B cell (primary cell): Measurements from ENCODE around the gene GRK5. TPM values are rescaled to one million over a fixed set of nuclear protein-coding genes. Genes with fewer than 3 reads are reported as not detected.

ENCODE experiments used
- ATAC-seq: fragments of 200-7000 bp; cut with Tn5 transposase; one replicate; pipeline ENCODE4 v1.10.0; 2021; ENCODE audit warnings: low read depth, mild to moderate bottlenecking, moderate number of reproducible peaks, moderate library complexity
- CTCF ChIA-PET: fragments of 350-600 bp; sonication (Branson Sonifier 250); formaldehyde crosslinking; loops from one replicate; lab custom pipeline; 2021; ENCODE audit warnings: antibody characterized with exemption, inconsistent platforms; lab: Charles Lee
- POLR2A ChIA-PET: fragments of 350-600 bp; sonication (Branson Sonifier 250); formaldehyde crosslinking; loops from one replicate; lab custom pipeline; 2021; ENCODE audit warnings: antibody characterized with exemption; lab: Charles Lee
- DNase-seq: peaks from one replicate; pipeline ENCODE4 v3.0.0; 2013
- H2AFZ ChIP-seq: 2 replicates; pipeline ENCODE4 v1.6.1; 2012; ENCODE audit warnings: mild to moderate bottlenecking, low read depth, low read length; ENCODE audit not compliant: insufficient read depth, poor library complexity, severe bottlenecking
- H3K27ac ChIP-seq, 2 donors: 1 replicate in 1 of 2; 2 replicates in 1 of 2; pipeline ENCODE4 v1.5.1; 2012 to 2013; ENCODE audit warnings: low read length in 2 of 2, mild to moderate bottlenecking in 2 of 2, moderate library complexity in 1 of 2
- H3K27me3 ChIP-seq, 4 experiments: fragments of 200-600 bp in 1 of 4; sonication (generic) in 1 of 4; replicated peaks in 1 of 4; 1 replicate in 2 of 4; 2 replicates in 2 of 4; pipeline versions ENCODE4 v1.6.1 to v1.7.0; 2013 to 2016; ENCODE audit warnings: low read length in 3 of 4, mild to moderate bottlenecking in 2 of 4, mixed read lengths in 1 of 4, moderate library complexity in 1 of 4; ENCODE audit not compliant: insufficient read depth in 4 of 4, control insufficient read depth in 3 of 4; ENCODE audit errors: control extremely low read depth in 1 of 4
- H3K36me3 ChIP-seq, 2 experiments: replicated peaks in 1 of 2; 1 replicate in 1 of 2; 2 replicates in 1 of 2; pipeline versions ENCODE4 v1.6.1 to v1.7.1; 2013; ENCODE audit warnings: low read length in 1 of 2; ENCODE audit not compliant: insufficient read depth in 2 of 2, control insufficient read depth in 1 of 2; ENCODE audit errors: control extremely low read depth in 1 of 2, extremely low read depth in 1 of 2
- H3K4me1 ChIP-seq, 2 donors: fragments of 200-600 bp in 1 of 2; sonication (generic) in 1 of 2; 1 replicate in 1 of 2; 2 replicates in 1 of 2; pipeline versions ENCODE4 v1.5.1 to v1.6.1; 2013 to 2017; ENCODE audit warnings: low read length in 2 of 2; ENCODE audit not compliant: control insufficient read depth in 2 of 2, insufficient read depth in 2 of 2
- H3K4me2 ChIP-seq: replicated peaks from 2 replicates; pipeline ENCODE3; 2012; ENCODE audit warnings: mild to moderate bottlenecking, low read depth, low read length; ENCODE audit not compliant: poor library complexity, severe bottlenecking
- H3K4me3 ChIP-seq, 5 experiments: fragments of 200-600 bp in 1 of 5; sonication (generic) in 1 of 5; 1 replicate in 3 of 5; 2 replicates in 2 of 5; pipeline versions ENCODE4 v1.5.1 to v1.7.0; 2011 to 2016; ENCODE audit warnings: low read length in 4 of 5, mild to moderate bottlenecking in 4 of 5, low read depth in 2 of 5, control low read depth in 1 of 5, moderate library complexity in 1 of 5; ENCODE audit not compliant: insufficient read depth in 1 of 5; ENCODE audit errors: control extremely low read depth in 1 of 5, extremely low read depth in 1 of 5
- H3K79me2 ChIP-seq: fragments of 200-600 bp; sonication (generic); one replicate; pipeline ENCODE4 v1.6.0; 2016; ENCODE audit warnings: low read length; ENCODE audit not compliant: control insufficient read depth, insufficient read depth
- H3K9ac ChIP-seq: fragments of 200-600 bp; sonication (generic); 2 replicates; pipeline ENCODE4 v1.6.1; 2017; ENCODE audit warnings: mild to moderate bottlenecking, low read length, moderate library complexity
- H3K9me3 ChIP-seq, 3 donors: one replicate each; pipeline versions ENCODE4 v1.6.1 to v1.7.1; 2013; ENCODE audit warnings: low read length in 2 of 3; ENCODE audit not compliant: control insufficient read depth in 2 of 3, insufficient read depth in 1 of 3; ENCODE audit errors: control extremely low read depth in 1 of 3
- H4K20me1 ChIP-seq: 2 replicates; pipeline ENCODE4 v1.6.0; 2012; ENCODE audit warnings: mild to moderate bottlenecking, low read length; ENCODE audit not compliant: insufficient read depth, control insufficient read depth, poor library complexity, severe bottlenecking
- H3K27ac Mint-ChIP-seq: one replicate; pipeline ENCODE4 v1.8.0; 2021; ENCODE audit warnings: mixed read lengths
- H3K27me3 Mint-ChIP-seq: one replicate; pipeline ENCODE4 v1.8.0; 2021; ENCODE audit warnings: mixed read lengths
- H3K4me1 Mint-ChIP-seq: one replicate; pipeline ENCODE4 v1.8.0; 2021; ENCODE audit warnings: mixed read lengths
- H3K4me3 Mint-ChIP-seq: one replicate; pipeline ENCODE4 v1.8.0; 2021; ENCODE audit warnings: mixed read lengths
- H3K9me3 Mint-ChIP-seq: one replicate; pipeline ENCODE4 v1.8.0; 2022; ENCODE audit warnings: mixed read lengths; ENCODE audit not compliant: insufficient read depth
- EZH2 ChIP-seq: IDR thresholded peaks from 2 replicates; pipeline ENCODE4 v1.6.1; 2012; ENCODE audit warnings: borderline replicate concordance, low read depth, mild to moderate bottlenecking, moderate library complexity, low read length; ENCODE audit not compliant: insufficient read depth, poor library complexity, severe bottlenecking
- WGBS: methylation state at CpG from one replicate; pipeline ENCODE4 v1.1.5; 2013; ENCODE audit warnings: missing lambda C conversion rate; ENCODE audit not compliant: insufficient coverage; 5-methylcytosine and 5-hydroxymethylcytosine counted together
- intact Hi-C: fragments of 100-400 bp; cut with micrococcal nuclease; formaldehyde crosslinking; loops from one replicate; pipeline ENCODE4 v1.10.0; 2022
- polyA plus RNA-seq: library from polyadenylated mRNA; depleted of rRNA; stranded (reverse); fragments of >200 nt; gene quantifications from 2 replicates; pipeline ENCODE4 v1.2.3, GENCODE V29; 2012
- total RNA-seq, 2 donors: library from RNA; stranded (reverse); fragments of 120-200 nt in 1 of 2; gene quantifications; 1 replicate in 1 of 2; 2 replicates in 1 of 2; pipeline versions ENCODE4 v1.2.3 to v1.2.4, GENCODE V29; 2013 to 2022
- TF ChIP-seq, protein P1 (sequence below): fragments of 200-600 bp; IDR thresholded peaks from one replicate; pipeline ENCODE4 v1.8.0; 2022; ENCODE audit warnings: antibody characterized with exemption, mild to moderate bottlenecking

Gene GRK5
- total and polyA plus RNA-seq, 2 donors (not counting 1 experiment from before 2014, with no cell fraction given): 21.9 to 54.8 TPM

DNA sequence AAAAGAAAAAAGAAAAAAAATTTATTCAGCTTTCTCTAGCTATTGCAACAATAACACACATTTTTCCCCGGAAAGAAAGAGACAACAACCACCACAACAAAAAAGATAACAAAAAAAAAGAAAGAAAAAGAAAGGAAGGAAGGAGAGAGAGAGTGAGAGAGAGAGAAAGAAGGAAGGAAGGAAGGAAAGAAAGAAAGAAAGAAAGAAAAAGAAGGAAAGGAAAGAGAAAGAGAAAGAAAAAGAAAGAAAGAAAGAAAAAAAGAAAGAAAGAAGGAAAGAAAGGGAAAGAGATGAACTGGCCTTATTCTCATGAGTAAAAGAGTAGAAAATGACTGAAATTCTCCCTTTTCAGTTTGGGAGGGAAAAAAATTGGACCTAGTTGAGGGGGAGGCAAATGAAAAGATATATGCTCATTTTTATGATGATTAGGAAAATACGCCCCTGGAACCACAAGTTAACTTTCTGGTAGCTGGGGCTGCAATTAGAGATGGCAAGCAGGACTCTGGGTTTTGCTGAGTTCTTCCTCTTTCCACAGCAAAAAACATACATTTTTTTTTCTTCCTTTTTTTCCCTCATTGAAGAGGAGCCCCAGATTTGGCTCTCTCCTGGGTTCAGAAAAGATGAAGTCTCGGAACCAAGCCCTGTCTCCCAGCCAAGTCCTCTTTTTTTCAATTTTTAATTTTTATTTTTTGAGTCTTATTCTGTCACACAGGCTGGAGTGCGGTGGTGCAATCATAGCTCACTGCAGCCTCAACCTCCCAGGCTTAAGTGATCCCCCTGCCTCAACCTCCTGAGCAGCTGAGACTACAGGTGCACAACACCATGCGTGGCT lies 16.2 kb upstream of the GRK5 start:
- H4K20me1 ChIP-seq: no peaks in the 10 kb centered on the region
- H3K79me2 ChIP-seq: no peaks in the 10 kb centered on the region
- TF ChIP-seq EZH2: no peak
- TF ChIP-seq, protein P1, sequence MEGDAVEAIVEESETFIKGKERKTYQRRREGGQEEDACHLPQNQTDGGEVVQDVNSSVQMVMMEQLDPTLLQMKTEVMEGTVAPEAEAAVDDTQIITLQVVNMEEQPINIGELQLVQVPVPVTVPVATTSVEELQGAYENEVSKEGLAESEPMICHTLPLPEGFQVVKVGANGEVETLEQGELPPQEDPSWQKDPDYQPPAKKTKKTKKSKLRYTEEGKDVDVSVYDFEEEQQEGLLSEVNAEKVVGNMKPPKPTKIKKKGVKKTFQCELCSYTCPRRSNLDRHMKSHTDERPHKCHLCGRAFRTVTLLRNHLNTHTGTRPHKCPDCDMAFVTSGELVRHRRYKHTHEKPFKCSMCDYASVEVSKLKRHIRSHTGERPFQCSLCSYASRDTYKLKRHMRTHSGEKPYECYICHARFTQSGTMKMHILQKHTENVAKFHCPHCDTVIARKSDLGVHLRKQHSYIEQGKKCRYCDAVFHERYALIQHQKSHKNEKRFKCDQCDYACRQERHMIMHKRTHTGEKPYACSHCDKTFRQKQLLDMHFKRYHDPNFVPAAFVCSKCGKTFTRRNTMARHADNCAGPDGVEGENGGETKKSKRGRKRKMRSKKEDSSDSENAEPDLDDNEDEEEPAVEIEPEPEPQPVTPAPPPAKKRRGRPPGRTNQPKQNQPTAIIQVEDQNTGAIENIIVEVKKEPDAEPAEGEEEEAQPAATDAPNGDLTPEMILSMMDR: no peak
- peaks cover 11% of the 10 kb centered on the region for H3K4me1 Mint-ChIP-seq
- H3K4me3 Mint-ChIP-seq: no peak overlapping the region
- H3K4me2 ChIP-seq: no peak overlapping the region
- DNase-seq (no peak), ATAC-seq (no peak)
- H3K9me3 Mint-ChIP-seq: no peaks in the 10 kb centered on the region
- no peak overlapping the region for H2AFZ ChIP-seq
- WGBS: 17% methylated on average over 2 of the region's 5 CpGs
- H3K27ac ChIP-seq: no peak overlapping the region
- H3K27me3 Mint-ChIP-seq: no peaks in the 10 kb centered on the region
- H3K27ac Mint-ChIP-seq: no peak overlapping the region
- POLR2A ChIA-PET: no interaction called here
- no peaks in the 10 kb centered on the region for H3K27me3 ChIP-seq
- CTCF ChIA-PET: interaction anchor here (1.0 to 3.1 kb wide), 4 partner anchors 8 to 298 kb away, joined by 3 to 11 read pairs (median 4); no protein-coding TSS in a partner anchor
- no peak overlapping the region for H3K9ac ChIP-seq
- no peak overlapping the region for H3K4me3 ChIP-seq
- no peaks in the 10 kb centered on the region for H3K36me3 ChIP-seq
- H3K9me3 ChIP-seq: no peaks in the 10 kb centered on the region
- H3K4me1 ChIP-seq: peaks cover 8 to 10% of the 10 kb centered on the region in 2 donors
- intact Hi-C loops: no loop called here

- H3K4me3 Mint-ChIP-seq: no peak overlapping the region
- no peak overlapping the region for H3K27ac Mint-ChIP-seq
- intact Hi-C loops: no loop called here
- Histone ChIP-seq H3K9ac (no peak overlapping the region), H3K36me3 (no peaks in the 10 kb centered on the region), H3K79me2 (no peaks in the 10 kb centered on the region), H3K4me2 (no peak overlapping the region), H3K4me3 (no peak overlapping the region), H2AFZ (no peak overlapping the region), H3K27ac (no peak overlapping the region), H3K4me1 (peaks cover 8 to 10% of the 10 kb centered on the region in 2 donors), H4K20me1 (no peaks in the 10 kb centered on the region), H3K27me3 (no peaks in the 10 kb centered on the region), H3K9me3 (no peaks in the 10 kb centered on the region)
- no peaks in the 10 kb centered on the region for H3K27me3 Mint-ChIP-seq
- WGBS: 64% methylated on average over 2 of the region's 4 CpGs
- ATAC-seq (no peak), DNase-seq (no peak)
- no peaks in the 10 kb centered on the region for H3K9me3 Mint-ChIP-seq
- peaks cover 11% of the 10 kb centered on the region for H3K4me1 Mint-ChIP-seq
- POLR2A ChIA-PET: no interaction called here
- CTCF ChIA-PET: interaction anchor here (1.0 to 3.1 kb wide), 3 partner anchors 7 to 253 kb away, joined by 4 to 11 read pairs (median 4); no protein-coding TSS in a partner anchor
- TF ChIP-seq, protein P1: no peak
- TF ChIP-seq EZH2: no peak
Measured at GRCh38 chr10:119191881-119192280, 15.5 kb upstream of the GRK5 start.
